Fibroblast of skin of left quadriceps (primary cell): Measurements from ENCODE around the gene RNF112.
A peak's percentile ranks its signal among the peaks of the same experiment; 100 is the strongest.

Experiments
- DNase-seq, 2 experiments: peaks; one replicate each; pipeline ENCODE4 v3.0.0-alpha.2; 2013; ENCODE audit warnings: low read depth in 2 of 2

The RNF112 gene

DNA sequence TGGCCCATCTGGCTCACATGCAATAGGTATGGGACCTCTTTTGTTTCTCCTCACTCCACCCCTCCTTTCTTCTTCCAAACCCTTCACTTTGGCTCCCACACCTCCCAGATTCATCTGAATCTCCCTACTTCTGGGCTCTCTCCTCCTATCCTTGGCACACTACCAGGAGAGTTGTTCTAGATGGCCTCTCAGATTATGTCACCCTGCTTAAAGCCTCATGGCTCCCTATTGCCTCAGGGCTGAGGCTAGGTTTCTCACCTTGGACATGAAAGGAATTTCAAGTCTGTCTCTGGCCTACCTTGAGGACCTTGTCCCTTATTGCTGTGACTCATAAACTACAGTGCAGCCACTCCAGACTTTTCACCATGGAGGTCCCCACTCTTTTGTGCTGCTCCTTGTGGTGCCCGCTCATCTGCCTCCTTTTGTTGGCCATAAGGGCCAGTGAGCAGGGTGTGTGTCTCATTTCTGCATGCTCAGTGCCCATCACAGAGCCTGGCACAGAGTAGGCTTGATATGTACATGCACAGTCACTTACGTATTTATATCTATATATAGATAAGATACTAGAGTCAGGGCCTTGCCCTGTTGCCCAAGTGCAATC is 23.0 kb upstream of the RNF112 start:
- peak; percentile 73 to 78 for DNase-seq

- DNase-seq: no peak
Measured at GRCh38 chr17:19388791-19389785, 21.9 kb upstream of the RNF112 start.

DNA sequence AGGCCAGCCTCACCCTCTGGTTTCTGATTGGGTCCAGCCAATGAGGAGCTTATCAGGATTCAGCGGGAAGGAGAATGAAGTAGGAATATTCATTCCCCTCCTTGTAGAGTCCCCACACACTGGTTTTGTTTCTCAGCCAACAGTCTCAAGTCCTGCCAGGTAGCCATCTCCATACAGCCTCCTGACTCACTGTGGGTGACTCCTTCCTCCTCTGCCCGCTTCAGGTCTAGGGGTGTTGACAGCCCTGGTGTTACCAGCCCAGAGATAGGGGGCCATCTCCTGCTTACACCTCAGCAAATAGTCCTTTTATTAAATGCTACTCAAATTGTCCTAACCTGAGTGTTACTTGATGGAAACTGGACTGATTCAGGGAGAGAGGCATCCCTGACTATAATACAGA is 20.1 kb upstream of the RNF112 start:
- no peak for DNase-seq

DNA sequence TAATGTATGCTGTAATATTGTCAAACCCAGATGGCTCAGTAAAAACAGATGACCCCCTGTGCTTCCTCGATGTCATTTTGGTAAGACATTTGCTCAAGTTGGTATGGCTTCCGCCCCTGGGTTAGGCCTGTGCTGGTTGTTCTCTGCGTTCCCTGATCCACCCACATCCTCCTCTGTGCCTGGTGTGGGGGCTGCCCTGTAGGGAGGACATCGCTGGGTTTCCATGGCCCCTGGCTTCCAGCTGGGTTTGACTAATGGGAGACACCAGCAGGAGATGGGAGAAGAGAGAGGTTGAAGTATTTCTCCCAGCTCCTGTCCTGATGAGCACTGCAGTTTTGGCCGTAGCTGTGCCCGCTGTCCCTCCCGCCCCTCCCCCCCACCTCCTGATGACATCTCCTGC is 19.6 kb upstream of the RNF112 start:
- DNase-seq: no peak

- no peak for DNase-seq
Measured at GRCh38 chr17:19392303-19392702, 18.7 kb upstream of the RNF112 start.

- DNase-seq: no peak
Measured at GRCh38 chr17:19397556-19398041, 13.4 kb upstream of the RNF112 start.

GRCh38 chr17:19398301-19399181 is 12.5 kb upstream of the RNF112 start:
- DNase-seq: no peak

GRCh38 chr17:19399750-19400450 is 11.1 kb upstream of the RNF112 start:
- no peak for DNase-seq

DNA sequence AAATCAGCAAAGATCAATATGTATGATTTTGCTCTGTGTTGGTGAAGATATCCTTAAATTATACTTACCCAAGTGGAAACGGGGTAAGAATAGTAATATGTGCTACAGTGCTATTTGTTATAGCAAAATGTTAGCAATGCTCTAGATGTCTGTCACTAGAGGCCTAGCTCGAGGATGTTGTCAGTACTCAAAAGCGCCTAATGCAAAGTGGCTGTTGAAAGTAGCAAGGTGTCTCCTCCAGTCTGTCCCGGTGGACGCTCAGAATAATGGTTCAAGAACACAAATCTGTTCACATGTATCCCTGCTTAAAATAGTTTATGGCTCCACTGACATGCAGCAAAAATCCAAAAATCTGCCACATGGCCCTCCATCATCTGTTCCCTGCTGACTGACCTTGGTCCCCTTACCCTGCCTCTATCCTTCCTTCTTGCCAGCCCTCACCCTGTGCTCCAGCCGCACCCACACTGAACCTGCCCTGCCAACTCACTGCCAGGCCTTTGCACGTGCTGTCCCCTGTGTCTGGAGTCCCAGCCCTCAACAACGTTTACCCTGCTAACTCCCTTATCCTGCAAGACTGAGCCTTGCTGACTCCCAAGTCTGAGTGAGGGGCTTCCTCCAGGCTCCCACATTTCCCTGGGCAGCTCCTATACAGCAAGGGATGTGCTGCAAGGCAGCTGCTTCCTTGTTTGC is 9.6 kb upstream of the RNF112 start:
- no peak for DNase-seq

DNA sequence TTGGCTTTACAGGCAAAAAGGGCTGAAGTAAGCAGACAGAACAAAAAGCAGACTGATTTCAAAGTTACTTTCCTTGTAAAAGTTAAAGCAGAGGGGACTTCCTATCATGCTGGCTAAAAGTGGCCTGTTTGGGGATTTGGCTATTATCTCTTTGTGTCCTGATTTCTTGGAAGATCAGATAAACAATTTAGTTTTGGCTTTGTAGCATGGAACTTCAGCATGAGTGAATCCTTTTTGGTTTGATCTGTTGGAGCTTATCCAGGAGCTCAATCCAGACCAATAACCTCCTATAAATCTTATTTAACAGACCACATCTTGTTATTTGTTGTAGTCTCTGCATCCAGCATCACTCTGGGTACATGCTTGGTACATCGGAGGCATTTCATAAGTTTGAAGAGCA is 8.9 kb upstream of the RNF112 start:
- no peak for DNase-seq

- no peak for DNase-seq
Measured at GRCh38 chr17:19403021-19403420, 8.0 kb upstream of the RNF112 start.

DNA sequence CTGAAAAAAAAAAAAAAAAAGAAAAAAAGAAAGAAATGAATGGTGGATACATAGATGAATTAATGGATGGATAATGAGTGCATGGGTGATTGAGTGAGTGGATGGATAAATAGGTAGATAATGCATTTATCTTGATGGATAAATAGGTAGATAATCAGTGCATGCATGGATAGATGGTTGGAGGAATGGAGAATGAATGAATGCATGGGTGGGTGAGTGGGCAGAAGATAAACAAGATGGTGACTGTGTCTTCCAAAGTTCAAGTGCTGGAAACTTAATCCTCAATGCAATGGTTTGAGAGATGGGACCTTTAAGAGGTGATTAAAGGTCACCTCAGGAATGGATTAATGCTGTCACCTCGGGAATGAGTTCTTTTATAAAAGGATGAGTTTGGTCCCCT is 6.8 kb upstream of the RNF112 start:
- no peak for DNase-seq

DNA sequence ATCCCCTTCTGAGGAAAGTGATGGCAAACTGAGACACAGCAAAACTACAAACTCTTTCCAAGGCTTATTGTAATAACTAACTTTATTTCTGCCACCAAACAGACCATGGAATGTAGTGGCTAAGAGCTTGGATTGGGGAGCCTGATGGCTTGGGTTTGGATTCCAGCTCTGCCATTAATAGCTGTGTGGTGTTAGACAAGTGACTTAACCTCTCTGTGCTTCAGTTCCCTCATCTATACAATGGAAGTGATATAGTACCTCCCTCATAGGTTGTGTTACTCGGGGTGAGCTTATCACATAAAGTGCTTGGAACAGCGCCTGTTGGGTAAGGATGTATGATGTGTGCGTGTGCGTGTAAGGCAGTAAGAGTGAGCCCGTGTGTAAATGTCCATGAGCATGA is 5.9 kb upstream of the RNF112 start:
- DNase-seq: no peak

GRCh38 chr17:19407601-19408345 is 3.3 kb upstream of the RNF112 start:
- DNase-seq: no peak

GRCh38 chr17:19408346-19408710 is 2.7 kb upstream of the RNF112 start:
- DNase-seq: no peak

DNA sequence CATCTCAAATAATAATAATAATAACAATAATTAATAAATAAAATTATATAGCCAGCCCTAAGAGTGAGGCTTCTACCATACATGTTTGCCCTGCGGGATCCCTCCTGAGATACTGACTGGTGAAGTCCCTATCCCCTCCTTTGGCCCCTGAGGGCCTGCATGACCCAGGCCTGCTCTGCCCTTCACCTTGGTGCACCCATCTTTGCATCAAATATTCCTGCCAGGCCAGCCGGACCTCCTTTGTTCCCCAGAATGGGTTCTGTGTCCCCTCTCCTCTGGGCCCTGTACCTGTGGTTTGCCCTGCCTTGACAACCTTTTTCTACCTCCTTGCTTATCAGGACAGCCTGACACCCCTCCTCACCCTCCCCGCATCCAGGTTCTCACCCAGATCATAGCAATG is 2.0 kb upstream of the RNF112 start:
- no peak for DNase-seq

- no peak for DNase-seq
Measured at GRCh38 chr17:19409509-19409908, 1.5 kb upstream of the RNF112 start.

GRCh38 chr17:19410091-19410490 is 941 bp upstream of the RNF112 start:
- no peak for DNase-seq

DNA sequence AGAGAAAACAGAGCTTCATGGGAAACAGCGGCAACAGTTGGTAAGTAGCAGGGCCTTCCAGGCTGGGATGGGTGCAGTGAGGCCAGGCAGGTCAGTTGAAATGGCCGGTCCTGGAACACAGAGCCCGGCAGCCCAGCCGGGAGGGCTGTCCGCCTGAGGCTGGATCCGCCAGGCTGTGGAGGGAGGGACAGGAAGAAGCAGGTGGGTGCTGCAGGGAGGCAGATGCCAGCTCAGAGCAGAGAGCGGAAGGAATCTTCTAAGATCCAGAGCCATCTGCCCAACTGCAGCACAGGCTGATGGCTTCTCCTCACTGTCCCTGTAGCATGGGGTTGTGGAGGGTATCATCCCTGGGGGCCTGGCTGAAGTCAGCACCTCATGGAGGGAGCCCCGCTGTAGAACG is 599 bp downstream of the RNF112 start:
- no peak for DNase-seq

- DNase-seq: no peak
Measured at GRCh38 chr17:19412510-19412909, 1.5 kb downstream of the RNF112 start.
